ENCODE data around the gene ZFP91.

The ZFP91 gene

DNA sequence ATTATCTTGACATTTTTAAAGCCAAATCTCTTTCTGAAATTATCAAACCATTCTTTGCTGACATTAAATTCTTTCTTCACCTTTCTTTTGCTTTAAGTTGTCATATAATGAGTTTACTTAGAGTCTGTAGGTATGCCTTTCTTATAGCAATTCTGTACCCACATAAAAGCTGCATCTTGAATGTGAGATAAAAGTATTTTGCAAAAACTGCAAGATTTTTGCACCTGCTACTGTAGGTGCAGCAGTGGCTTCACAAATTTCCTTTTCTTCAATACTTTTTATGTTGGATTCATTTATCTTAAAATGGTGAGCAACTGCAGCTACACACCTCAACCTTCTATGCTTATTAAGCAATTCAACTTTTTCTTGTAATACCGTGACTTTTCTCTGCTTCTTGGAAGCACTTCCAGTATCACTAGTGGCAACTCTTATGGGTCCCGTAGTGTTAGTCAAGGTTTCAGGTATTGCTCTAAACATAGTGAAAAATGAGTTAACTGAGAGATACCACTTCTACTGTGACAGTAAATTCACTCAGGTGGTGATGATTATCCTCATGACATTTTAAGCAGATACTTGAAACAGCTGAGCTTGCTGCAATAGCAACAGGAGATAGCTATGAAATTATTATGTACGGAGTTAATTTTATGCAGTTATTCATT is 18.8 kb downstream of the ZFP91 start:
- peaks cover 52% of the 10 kb centered on the region for H3K36me3 Mint-ChIP-seq (ENCODE audit: low read depth)
- no peaks in the 10 kb centered on the region for H3K27me3 Mint-ChIP-seq (ENCODE audit: low read depth)
- peak overlapping the region; percentile 55 for H3K27ac Mint-ChIP-seq
- no peaks in the 10 kb centered on the region for H3K9me3 Mint-ChIP-seq
- DNase-seq (ENCODE audit: low spot score): no peak
- H3K4me3 Mint-ChIP-seq: peak overlapping the region; percentile 11
- peaks cover 66% of the 10 kb centered on the region for H3K4me1 Mint-ChIP-seq (ENCODE audit: low read depth)

DNA sequence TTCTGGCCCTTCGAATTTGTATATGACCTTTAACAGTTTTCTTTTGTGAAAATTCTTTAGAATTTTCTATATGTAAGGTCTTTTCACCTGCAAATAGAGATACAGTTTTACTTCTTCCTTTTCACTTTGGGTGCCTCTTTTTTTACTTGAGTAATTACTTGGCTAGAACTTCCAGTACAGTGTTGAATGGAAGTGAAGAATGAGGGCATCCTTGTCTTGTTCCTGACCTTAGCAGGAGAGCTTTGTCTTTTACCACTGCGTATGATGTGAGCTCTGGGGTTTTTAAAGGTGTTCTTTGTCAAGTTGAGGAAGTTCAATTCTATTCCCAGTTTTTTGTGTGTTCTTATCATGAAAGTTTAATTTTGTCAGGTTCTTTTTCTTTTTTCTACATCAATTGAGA is 21.6 kb downstream of the ZFP91 start:
- no peaks in the 10 kb centered on the region for H3K9me3 Mint-ChIP-seq
- no peaks in the 10 kb centered on the region for H3K27me3 Mint-ChIP-seq (ENCODE audit: low read depth)
- no peak overlapping the region for H3K4me3 Mint-ChIP-seq
- no peak for DNase-seq (ENCODE audit: low spot score)
- no peak overlapping the region for H3K27ac Mint-ChIP-seq
- H3K4me1 Mint-ChIP-seq (ENCODE audit: low read depth): peaks cover 72% of the 10 kb centered on the region
- peaks cover 59% of the 10 kb centered on the region for H3K36me3 Mint-ChIP-seq (ENCODE audit: low read depth)

- Mint-ChIP-seq H3K27me3 (ENCODE audit: low read depth) (no peaks in the 10 kb centered on the region), H3K27ac (no peak overlapping the region), H3K4me3 (no peak overlapping the region), H3K36me3 (ENCODE audit: low read depth) (peaks cover 58% of the 10 kb centered on the region), H3K4me1 (ENCODE audit: low read depth) (peaks cover 50% of the 10 kb centered on the region), H3K9me3 (no peaks in the 10 kb centered on the region)
- DNase-seq (ENCODE audit: low spot score): no peak
Observed at GRCh38 chr11:58606930-58607714, 28.3 kb downstream of the ZFP91 start.

- no peak overlapping the region for H3K4me3 Mint-ChIP-seq
- no peaks in the 10 kb centered on the region for H3K9me3 Mint-ChIP-seq
- H3K36me3 Mint-ChIP-seq (ENCODE audit: low read depth): peaks cover 60% of the 10 kb centered on the region
- no peak for DNase-seq (ENCODE audit: low spot score)
- H3K27me3 Mint-ChIP-seq (ENCODE audit: low read depth): no peaks in the 10 kb centered on the region
- H3K4me1 Mint-ChIP-seq (ENCODE audit: low read depth): peaks cover 44% of the 10 kb centered on the region
- H3K27ac Mint-ChIP-seq: no peak overlapping the region
Observed at GRCh38 chr11:58608331-58608730, 29.5 kb downstream of the ZFP91 start.

DNA sequence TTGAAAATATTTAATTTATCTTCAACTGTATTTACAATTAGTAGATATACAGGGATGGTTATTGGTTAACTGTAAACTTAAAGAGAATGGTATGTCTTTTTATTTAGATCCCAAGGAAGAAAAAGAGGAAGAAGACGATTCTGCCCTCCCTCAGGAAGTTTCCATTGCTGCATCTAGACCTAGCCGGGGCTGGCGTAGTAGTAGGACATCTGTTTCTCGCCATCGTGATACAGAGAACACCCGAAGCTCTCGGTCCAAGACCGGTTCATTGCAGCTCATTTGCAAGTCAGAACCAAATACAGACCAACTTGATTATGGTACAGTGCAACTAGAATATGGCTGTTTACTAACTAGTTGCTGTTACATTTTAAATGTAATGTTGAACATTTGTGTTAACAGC is 30.9 kb downstream of the ZFP91 start:
- Mint-ChIP-seq H3K4me3 (no peak overlapping the region), H3K4me1 (ENCODE audit: low read depth) (peaks cover 37% of the 10 kb centered on the region), H3K36me3 (ENCODE audit: low read depth) (peaks cover 60% of the 10 kb centered on the region), H3K9me3 (no peaks in the 10 kb centered on the region), H3K27me3 (ENCODE audit: low read depth) (no peaks in the 10 kb centered on the region), H3K27ac (no peak overlapping the region)
- DNase-seq (ENCODE audit: low spot score): no peak

- DNase-seq (ENCODE audit: low spot score): no peak
- peaks cover 78% of the 10 kb centered on the region for H3K36me3 Mint-ChIP-seq (ENCODE audit: low read depth)
- no peak overlapping the region for H3K4me3 Mint-ChIP-seq
- H3K27ac Mint-ChIP-seq: no peak overlapping the region
- no peaks in the 10 kb centered on the region for H3K27me3 Mint-ChIP-seq (ENCODE audit: low read depth)
- peaks cover 20% of the 10 kb centered on the region for H3K4me1 Mint-ChIP-seq (ENCODE audit: low read depth)
- H3K9me3 Mint-ChIP-seq: no peaks in the 10 kb centered on the region
Observed at GRCh38 chr11:58613228-58613627, 34.4 kb downstream of the ZFP91 start.

DNA sequence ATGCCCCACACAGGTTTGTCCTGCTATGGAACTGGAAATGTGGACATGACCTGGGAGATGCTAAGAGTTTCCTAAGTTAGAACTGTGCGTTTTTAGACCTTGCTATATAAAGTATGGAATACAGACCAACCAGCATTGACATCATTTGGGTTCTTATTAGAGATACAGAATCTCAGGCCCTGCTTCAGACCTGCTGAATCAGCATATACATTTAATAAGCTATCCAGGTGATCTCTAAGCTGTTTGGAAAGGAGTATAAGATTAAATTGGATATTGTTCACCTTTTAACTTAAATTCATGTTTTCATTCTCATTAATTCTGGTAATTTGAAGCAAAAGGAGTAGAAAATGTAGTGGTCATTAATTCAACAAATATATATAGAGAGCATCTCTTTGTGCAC is 36.7 kb downstream of the ZFP91 start:
- DNase-seq (ENCODE audit: low spot score): no peak
- peaks cover 15% of the 10 kb centered on the region for H3K4me1 Mint-ChIP-seq (ENCODE audit: low read depth)
- peaks cover 83% of the 10 kb centered on the region for H3K36me3 Mint-ChIP-seq (ENCODE audit: low read depth)
- H3K4me3 Mint-ChIP-seq: no peak overlapping the region
- no peak overlapping the region for H3K27ac Mint-ChIP-seq
- H3K27me3 Mint-ChIP-seq (ENCODE audit: low read depth): no peaks in the 10 kb centered on the region
- H3K9me3 Mint-ChIP-seq: no peaks in the 10 kb centered on the region

DNA sequence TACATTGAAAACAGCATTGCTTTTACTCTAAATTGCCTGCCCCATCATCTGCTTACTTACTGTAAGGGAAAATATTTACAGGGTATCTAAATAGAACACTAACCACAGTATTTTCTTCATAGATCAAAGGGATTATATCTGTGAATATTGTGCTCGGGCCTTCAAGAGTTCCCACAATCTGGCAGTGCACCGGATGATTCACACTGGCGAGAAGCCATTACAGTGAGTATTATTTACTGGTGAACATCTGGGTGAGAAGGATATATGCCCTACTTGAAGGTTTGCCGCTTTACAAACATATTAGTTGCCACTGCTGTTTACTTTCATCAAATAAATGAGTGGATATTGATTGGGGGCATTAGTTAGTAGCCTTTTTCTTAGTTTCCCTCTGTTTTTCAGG is 37.7 kb downstream of the ZFP91 start:
- H3K27me3 Mint-ChIP-seq (ENCODE audit: low read depth): no peaks in the 10 kb centered on the region
- no peaks in the 10 kb centered on the region for H3K9me3 Mint-ChIP-seq
- H3K4me1 Mint-ChIP-seq (ENCODE audit: low read depth): peaks cover 12% of the 10 kb centered on the region
- peaks cover 78% of the 10 kb centered on the region for H3K36me3 Mint-ChIP-seq (ENCODE audit: low read depth)
- DNase-seq (ENCODE audit: low spot score): no peak
- H3K4me3 Mint-ChIP-seq: no peak overlapping the region
- no peak overlapping the region for H3K27ac Mint-ChIP-seq

GRCh38 chr11:58617976-58618557 is 39.2 kb downstream of the ZFP91 start:
- Mint-ChIP-seq H3K4me1 (ENCODE audit: low read depth) (peaks cover 13% of the 10 kb centered on the region), H3K27me3 (ENCODE audit: low read depth) (no peaks in the 10 kb centered on the region), H3K4me3 (no peak overlapping the region), H3K9me3 (no peaks in the 10 kb centered on the region), H3K36me3 (ENCODE audit: low read depth) (peaks cover 77% of the 10 kb centered on the region), H3K27ac (no peak overlapping the region)
- no peak for DNase-seq (ENCODE audit: low spot score)

- Mint-ChIP-seq H3K9me3 (no peaks in the 10 kb centered on the region), H3K4me3 (no peak overlapping the region), H3K36me3 (ENCODE audit: low read depth) (peaks cover 67% of the 10 kb centered on the region), H3K4me1 (ENCODE audit: low read depth) (peaks cover 15% of the 10 kb centered on the region), H3K27me3 (ENCODE audit: low read depth) (no peaks in the 10 kb centered on the region), H3K27ac (peak overlapping the region; percentile 15)
- DNase-seq (ENCODE audit: low spot score): no peak
Observed at GRCh38 chr11:58621586-58622262, 42.9 kb downstream of the ZFP91 start.

- Mint-ChIP-seq H3K27ac (peak within 1 kb of the TSS; percentile 17), H3K9me3 (no peaks in the 10 kb centered on the region), H3K36me3 (ENCODE audit: low read depth) (peaks cover 64% of the 10 kb centered on the region), H3K4me1 (ENCODE audit: low read depth) (peaks cover 18% of the 10 kb centered on the region), H3K27me3 (ENCODE audit: low read depth) (no peaks in the 10 kb centered on the region), H3K4me3 (no peak within 1 kb of the TSS)
- no peak for DNase-seq (ENCODE audit: low spot score)
Observed at GRCh38 chr11:58622344-58622743, 43.5 kb downstream of the ZFP91 start, which contains the start of gene CNTF. Gene CNTF (plus strand): TSS chr11:58622665. CDS start chr11:58622753, 88 bp downstream.

DNA sequence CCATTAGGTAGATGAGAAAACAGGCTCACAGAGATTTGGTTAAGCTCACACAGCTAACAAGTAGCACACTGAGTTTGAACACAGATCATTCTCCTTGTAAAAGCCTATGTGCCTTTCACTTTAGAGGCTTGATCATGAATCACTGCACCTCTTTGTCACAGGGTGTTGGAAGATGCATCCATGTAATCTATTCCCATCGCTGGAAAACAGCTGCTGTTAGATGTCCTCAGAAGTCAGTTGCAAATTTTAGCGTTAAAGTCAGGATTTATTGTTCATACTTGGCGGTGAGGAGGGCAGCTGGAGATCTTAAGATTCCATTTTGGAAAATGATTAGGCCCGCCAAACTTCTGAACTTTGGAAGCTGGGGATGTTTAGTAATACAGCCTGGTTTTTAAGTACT is 46.2 kb downstream of the ZFP91 start:
- H3K9me3 Mint-ChIP-seq: no peaks in the 10 kb centered on the region
- peaks cover 14% of the 10 kb centered on the region for H3K4me1 Mint-ChIP-seq (ENCODE audit: low read depth)
- no peaks in the 10 kb centered on the region for H3K27me3 Mint-ChIP-seq (ENCODE audit: low read depth)
- peaks cover 45% of the 10 kb centered on the region for H3K36me3 Mint-ChIP-seq (ENCODE audit: low read depth)
- no peak overlapping the region for H3K27ac Mint-ChIP-seq
- no peak overlapping the region for H3K4me3 Mint-ChIP-seq
- no peak for DNase-seq (ENCODE audit: low spot score)

GRCh38 chr11:58625826-58626460 is 47.1 kb downstream of the ZFP91 start:
- Mint-ChIP-seq H3K4me3 (no peak overlapping the region), H3K4me1 (ENCODE audit: low read depth) (peaks cover 11% of the 10 kb centered on the region), H3K9me3 (no peaks in the 10 kb centered on the region), H3K27me3 (ENCODE audit: low read depth) (no peaks in the 10 kb centered on the region), H3K36me3 (ENCODE audit: low read depth) (peaks cover 41% of the 10 kb centered on the region), H3K27ac (no peak overlapping the region)
- no peak for DNase-seq (ENCODE audit: low spot score)
